IPS DF 6.9 (cell line): ENCODE data around the gene POMT2.

Source experiments
- DNase-seq: peaks from one replicate; pipeline ENCODE4 v3.0.0-alpha.2; 2013; ENCODE audit warnings: low read depth, low spot score
- H3K27ac ChIP-seq: one replicate; pipeline ENCODE4 v1.5.1; 2013; ENCODE audit warnings: low read length, control low read depth
- H3K27me3 ChIP-seq: 2 replicates; pipeline ENCODE4 v1.6.1; 2013; ENCODE audit warnings: mild to moderate bottlenecking, low read length; ENCODE audit not compliant: control insufficient read depth, insufficient read depth
- H3K36me3 ChIP-seq: 2 replicates; pipeline ENCODE4 v1.6.1; 2013; ENCODE audit warnings: low read length; ENCODE audit not compliant: control insufficient read depth, insufficient read depth
- H3K4me1 ChIP-seq: 2 replicates; pipeline ENCODE4 v1.6.1; 2013; ENCODE audit warnings: low read length; ENCODE audit not compliant: control insufficient read depth, insufficient read depth
- H3K4me3 ChIP-seq: 2 replicates; pipeline ENCODE4 v1.5.1; 2013; ENCODE audit warnings: mild to moderate bottlenecking, low read length
- H3K9me3 ChIP-seq: 2 replicates; pipeline ENCODE4 v1.6.1; 2013; ENCODE audit warnings: low read length, inconsistent platforms; ENCODE audit not compliant: control insufficient read depth, insufficient read depth
- WGBS: extraction: QIAGEN DNeasy Blood & Tissue Kit; methylation state at CpG from one replicate; pipeline ENCODE4 v1.1.7; 2013; ENCODE audit warnings: mixed read lengths, missing lambda C conversion rate; ENCODE audit not compliant: insufficient read length, insufficient coverage; 5-methylcytosine and 5-hydroxymethylcytosine counted together

The POMT2 gene

GRCh38 chr14:77270361-77271112, 50.1 kb downstream of the POMT2 start:
- WGBS = no CpG with 5 or more reads among the region's 84 CpGs
- peaks cover 4% of the 10 kb centered on the region; the same call in 1 of the 2 replicates for H3K4me1 ChIP-seq
- no peaks in the 10 kb centered on the region for H3K36me3 ChIP-seq
- no peak overlapping the region for H3K27ac ChIP-seq
- DNase-seq = no peak
- H3K27me3 ChIP-seq = peaks cover 21% of the 10 kb centered on the region
- H3K4me3 ChIP-seq = peak overlapping the region; percentile 38; the same call in 1 of the 2 replicates
- H3K9me3 ChIP-seq = no peaks in the 10 kb centered on the region

- H3K36me3 ChIP-seq = no peaks in the 10 kb centered on the region
- peaks cover 4% of the 10 kb centered on the region; the same call in 1 of the 2 replicates for H3K4me1 ChIP-seq
- no CpG with 5 or more reads among the region's 8 CpGs for WGBS
- no peaks in the 10 kb centered on the region for H3K9me3 ChIP-seq
- no peak overlapping the region for H3K27ac ChIP-seq
- no peak for DNase-seq
- peaks cover 21% of the 10 kb centered on the region for H3K27me3 ChIP-seq
- no peak overlapping the region for H3K4me3 ChIP-seq
Observed at GRCh38 chr14:77268989-77269600, 51.6 kb downstream of the POMT2 start.

- H3K27me3 ChIP-seq = peaks cover 21% of the 10 kb centered on the region
- no peak for DNase-seq
- H3K27ac ChIP-seq = no peak overlapping the region
- H3K36me3 ChIP-seq = no peaks in the 10 kb centered on the region
- no peaks in the 10 kb centered on the region for H3K9me3 ChIP-seq
- H3K4me1 ChIP-seq = peaks cover 4% of the 10 kb centered on the region; the same call in 1 of the 2 replicates
- no peak overlapping the region for H3K4me3 ChIP-seq
- WGBS = no CpG with 5 or more reads among the region's 5 CpGs
Observed at GRCh38 chr14:77267937-77268699, 52.6 kb downstream of the POMT2 start.

DNA sequence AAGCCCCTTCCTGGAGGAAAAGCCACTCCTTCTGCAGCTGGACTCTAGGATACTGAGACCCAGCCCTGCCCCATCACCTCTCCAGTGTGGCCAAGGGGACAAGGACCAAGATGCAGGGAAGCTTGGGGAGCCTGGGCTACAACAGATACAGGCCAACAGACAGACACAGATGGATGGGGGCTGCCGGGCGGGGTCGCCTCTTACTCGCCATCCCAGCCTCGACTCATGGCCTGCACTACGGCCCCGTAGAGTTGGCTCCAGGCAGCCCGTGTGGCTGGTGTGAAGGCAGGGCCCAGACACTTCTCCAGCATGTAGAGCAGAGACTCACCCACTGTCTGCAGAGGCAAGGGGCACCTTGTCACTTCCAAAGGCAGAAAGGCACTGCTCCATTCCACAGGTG, 54.3 kb downstream of the POMT2 start:
- no peak for DNase-seq
- Histone ChIP-seq H3K27ac (no peak overlapping the region), H3K9me3 (no peaks in the 10 kb centered on the region), H3K4me1 (peaks cover 4% of the 10 kb centered on the region; the same call in 1 of the 2 replicates), H3K4me3 (no peak overlapping the region), H3K36me3 (no peaks in the 10 kb centered on the region), H3K27me3 (peaks cover 15% of the 10 kb centered on the region)
- no CpG with 5 or more reads among the region's 8 CpGs for WGBS

DNA sequence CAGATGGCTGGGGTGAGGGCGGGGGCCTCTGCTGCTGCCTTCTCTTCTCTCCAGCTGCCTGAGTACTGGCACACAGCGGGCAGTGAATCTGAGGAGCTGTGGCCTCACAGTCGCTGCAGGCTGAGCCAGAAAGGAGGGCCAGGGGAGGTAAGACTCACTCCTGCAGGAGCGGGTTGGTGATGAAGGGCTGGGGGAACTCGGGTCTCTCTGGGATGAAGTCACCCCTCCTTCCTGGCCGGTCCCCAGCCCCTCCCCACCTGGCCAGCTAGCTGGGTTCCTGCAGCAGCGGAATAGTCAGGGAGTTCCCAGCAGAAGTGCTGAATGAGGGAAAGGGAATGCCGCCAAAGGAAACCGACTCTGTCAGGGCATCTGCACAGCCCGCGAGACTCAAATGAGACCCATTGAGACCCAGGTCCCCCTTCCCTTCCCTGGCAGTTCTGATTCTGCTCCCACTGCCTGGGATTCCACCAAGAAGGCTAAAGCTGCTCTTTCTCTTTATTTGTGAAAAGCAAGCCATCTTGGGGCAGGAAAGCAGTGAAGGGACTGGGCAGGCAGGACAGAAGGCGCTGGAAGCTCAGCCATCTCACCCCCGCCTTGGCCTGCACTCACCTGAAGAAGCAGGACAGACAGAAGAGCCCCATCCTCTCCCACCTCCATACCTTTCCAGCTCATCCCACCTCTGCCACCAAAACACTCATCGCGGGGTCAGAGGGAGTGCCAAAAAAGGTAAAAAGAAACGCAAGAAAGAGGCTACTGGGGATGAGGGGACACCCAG, 54.9 kb downstream of the POMT2 start:
- no CpG with 5 or more reads among the region's 16 CpGs for WGBS

GRCh38 chr14:77265187-77265515, 55.5 kb downstream of the POMT2 start:
- Histone ChIP-seq H3K4me1 (no peaks in the 10 kb centered on the region; the same call in 1 of the 2 replicates), H3K4me3 (no peak overlapping the region), H3K27me3 (peaks cover 4% of the 10 kb centered on the region), H3K27ac (no peak overlapping the region), H3K9me3 (no peaks in the 10 kb centered on the region), H3K36me3 (no peaks in the 10 kb centered on the region)
- no peak for DNase-seq
- no CpG with 5 or more reads among the region's 2 CpGs for WGBS

More for the DNA sequence above, 54.9 kb downstream of the POMT2 start:
- DNase-seq = no peak
- peaks cover 10% of the 10 kb centered on the region for H3K27me3 ChIP-seq
- H3K9me3 ChIP-seq = no peaks in the 10 kb centered on the region
- H3K36me3 ChIP-seq = no peaks in the 10 kb centered on the region
- no peak overlapping the region for H3K27ac ChIP-seq
- peaks cover 4% of the 10 kb centered on the region; the same call in 1 of the 2 replicates for H3K4me1 ChIP-seq
- no peak overlapping the region for H3K4me3 ChIP-seq

DNA sequence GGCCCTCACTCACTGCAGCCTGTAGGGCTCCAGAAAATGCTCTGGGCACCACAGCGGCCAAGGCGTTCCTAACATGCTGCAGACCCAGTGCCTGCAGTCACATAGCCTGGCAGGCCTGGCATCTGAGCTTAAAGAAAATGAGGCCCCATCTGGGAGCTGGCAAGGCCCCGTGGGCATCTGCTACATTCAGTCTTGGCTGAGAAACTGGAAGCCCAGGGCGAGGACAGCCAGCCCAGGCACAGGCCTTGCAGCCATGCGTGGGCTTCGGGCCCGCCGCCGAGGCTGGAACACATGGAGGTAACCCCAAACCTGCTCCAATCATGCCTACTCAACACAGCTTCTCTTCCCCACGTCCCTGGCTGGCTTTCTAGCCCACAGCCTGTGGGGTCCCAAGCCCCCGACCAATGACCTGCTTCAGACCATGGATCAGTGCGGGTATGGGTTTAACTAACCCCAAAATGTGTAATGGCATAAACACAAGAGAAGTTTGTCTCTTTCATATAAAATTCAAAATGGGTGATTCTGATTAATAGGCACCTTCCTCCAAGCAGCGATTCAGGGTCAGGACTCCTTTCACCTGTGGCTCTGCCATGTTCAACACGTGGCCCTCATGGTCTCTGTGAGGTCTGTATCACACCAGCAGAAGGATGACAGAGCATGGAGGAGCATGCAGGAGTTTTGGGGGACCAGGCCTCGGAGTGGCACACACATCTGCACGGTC, 56.1 kb downstream of the POMT2 start:
- Histone ChIP-seq H3K27me3 (no peaks in the 10 kb centered on the region; the same call in 1 of the 2 replicates), H3K4me1 (no peaks in the 10 kb centered on the region), H3K9me3 (no peaks in the 10 kb centered on the region), H3K36me3 (no peaks in the 10 kb centered on the region), H3K4me3 (no peak overlapping the region), H3K27ac (no peak overlapping the region)
- DNase-seq = no peak
- no CpG with 5 or more reads among the region's 16 CpGs for WGBS

GRCh38 chr14:77260631-77261030, 60.1 kb downstream of the POMT2 start:
- Histone ChIP-seq H3K4me1 (no peaks in the 10 kb centered on the region), H3K27me3 (no peaks in the 10 kb centered on the region), H3K36me3 (no peaks in the 10 kb centered on the region), H3K4me3 (no peak overlapping the region), H3K9me3 (no peaks in the 10 kb centered on the region), H3K27ac (no peak overlapping the region)
- no CpG with 5 or more reads among the region's 10 CpGs for WGBS
- DNase-seq = no peak

DNA sequence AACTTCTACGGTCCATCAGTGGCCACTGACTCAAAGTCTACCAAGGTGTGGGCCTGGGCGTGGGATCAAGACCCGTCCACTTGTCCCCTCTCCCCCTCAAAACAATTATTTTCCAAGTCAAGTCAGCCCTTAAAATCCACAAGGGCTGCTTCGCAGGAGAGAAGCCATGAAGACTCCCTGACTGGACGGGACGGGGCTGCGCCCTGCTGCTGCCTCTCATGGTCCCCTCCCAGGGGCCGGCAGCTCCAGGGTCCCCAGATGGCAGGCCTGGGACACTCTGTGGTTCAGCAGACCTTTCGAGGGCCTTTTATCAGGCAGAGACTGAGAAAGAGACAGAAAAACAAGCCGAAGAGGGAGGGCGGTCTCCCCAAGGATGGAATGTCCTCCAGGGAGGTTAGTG, 60.5 kb downstream of the POMT2 start:
- Histone ChIP-seq H3K27ac (no peak overlapping the region), H3K9me3 (no peaks in the 10 kb centered on the region), H3K4me1 (no peaks in the 10 kb centered on the region), H3K4me3 (no peak overlapping the region), H3K36me3 (no peaks in the 10 kb centered on the region), H3K27me3 (no peaks in the 10 kb centered on the region)
- DNase-seq = no peak
- WGBS = no CpG with 5 or more reads among the region's 11 CpGs
